ENCODE data around the gene MCM10. TPM values are rescaled to one million over a fixed set of nuclear protein-coding genes. Genes with fewer than 3 reads are reported as not detected.
A peak's percentile ranks its signal among the peaks of the same experiment; 100 is the strongest.

MCM10 gene
- total and polyA plus RNA-seq, 2 of the 8 experiments (the other 6 are each of a cell fraction or from before 2014, with no cell fraction given), result 9.8 to 60.3 TPM

- peak; percentile 66 to 84 (median 79) for TF ChIP-seq CTCF (IDR thresholded peaks at IDR 0.05; ENCODE audit: control extremely low read depth in 1 of 3, insufficient read depth in 1 of 3, low read depth in 1 of 3, low read length in 3 of 3)
- peak; percentile 76 for TF ChIP-seq POLR2AphosphoS5 (IDR thresholded peaks at IDR 0.05; ENCODE audit: low read depth, low read length)
Observed at GRCh38 chr10:13160934-13161856, at the start of gene MCM10 (continued).

Data from H1 (cell line).